Measurements from ENCODE around the gene ALOX5AP. TPM values are rescaled to one million over a fixed set of nuclear protein-coding genes. Genes with fewer than 3 reads are reported as not detected.

Gene ALOX5AP
- polyA plus RNA-seq, 3 donors: 3.6 to 6.0 (median 4.8) TPM

GRCh38 chr13:30755678-30756077, 20.3 kb downstream of the ALOX5AP start:
- no peak for DNase-seq (ENCODE audit: low read depth in 3 of 3, low spot score in 2 of 3)

DNA sequence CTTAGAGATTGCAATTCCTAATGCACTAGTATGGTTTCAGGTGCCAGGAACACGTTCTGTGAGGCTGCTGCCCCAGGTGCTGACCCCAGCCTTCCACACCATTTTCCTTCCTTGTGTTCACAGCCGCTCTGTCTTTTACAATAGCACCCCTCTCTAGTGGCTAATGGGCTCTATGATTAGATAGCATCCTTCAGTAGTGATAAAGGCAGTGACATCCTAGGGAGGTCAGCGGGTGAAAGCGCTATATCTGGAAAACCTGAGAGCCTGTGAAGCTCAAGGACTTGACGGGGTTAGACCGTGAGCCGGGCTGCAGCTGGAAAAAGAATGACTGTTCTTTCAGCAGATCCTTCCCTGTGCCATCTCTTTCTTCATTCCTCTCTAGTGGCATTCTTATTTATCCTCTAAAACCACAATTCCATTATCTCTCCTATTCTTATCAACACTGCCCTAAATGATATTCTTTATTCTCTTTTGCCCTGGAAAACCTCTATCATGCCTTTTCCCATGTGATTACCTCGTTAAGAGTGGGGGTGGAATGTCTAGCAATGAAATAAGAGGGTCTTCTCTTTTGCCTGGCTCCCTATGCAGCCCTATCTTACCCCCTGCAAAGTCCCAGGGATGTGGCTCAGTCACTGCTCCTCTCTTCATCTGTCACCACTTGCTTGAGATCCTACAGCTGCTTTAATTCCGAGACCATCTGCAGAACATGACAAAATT, 21.8 kb downstream of the ALOX5AP start:
- no peak for DNase-seq (ENCODE audit: low read depth in 3 of 3, low spot score in 2 of 3)

DNA sequence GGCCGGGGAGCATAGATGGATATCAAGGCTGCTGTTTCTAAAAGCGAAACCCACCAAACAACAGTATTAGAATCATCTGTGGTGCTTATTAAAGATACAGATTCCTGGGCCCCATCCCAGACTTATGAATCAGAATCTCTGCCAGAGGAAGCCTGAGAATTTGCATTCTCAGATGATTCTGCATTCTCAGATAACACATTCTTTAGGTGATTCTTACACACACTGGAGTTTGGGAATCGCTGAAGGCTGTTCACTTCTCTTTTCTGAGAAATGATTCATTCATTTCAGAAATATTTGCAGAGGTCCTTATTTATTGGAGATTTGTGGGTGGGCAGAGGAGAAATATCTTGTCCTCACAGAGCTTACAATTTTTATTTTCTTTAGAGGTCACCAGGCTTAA, 24.4 kb downstream of the ALOX5AP start:
- DNase-seq (ENCODE audit: low read depth in 3 of 3, low spot score in 2 of 3): no peak

GRCh38 chr13:30762643-30763042, 27.3 kb downstream of the ALOX5AP start:
- DNase-seq (ENCODE audit: low read depth in 3 of 3, low spot score in 2 of 3): no peak

- DNase-seq (ENCODE audit: low read depth in 3 of 3, low spot score in 2 of 3): no peak
Observed at GRCh38 chr13:30763786-30764413, 28.6 kb downstream of the ALOX5AP start.

DNA sequence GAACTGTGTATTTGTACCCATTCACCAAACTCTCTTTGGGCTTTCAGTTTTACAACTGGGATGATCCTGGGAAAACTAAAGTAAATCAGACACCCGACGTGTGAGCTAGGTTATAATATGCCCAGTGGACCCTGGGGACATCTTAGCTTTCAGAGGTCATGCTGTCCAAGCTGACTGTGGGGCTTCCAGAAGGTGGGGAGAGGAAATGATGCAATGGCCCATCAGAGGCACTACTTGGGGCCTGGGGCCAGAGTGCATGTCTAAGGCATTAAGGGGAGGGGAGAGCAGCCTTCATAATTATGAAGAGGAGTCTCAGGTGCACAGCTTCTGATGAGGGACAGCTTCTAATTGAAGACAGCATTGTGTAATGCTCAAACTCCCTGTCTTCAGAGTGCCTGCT, 30.9 kb downstream of the ALOX5AP start:
- DNase-seq (ENCODE audit: low read depth in 3 of 3, low spot score in 2 of 3): no peak

GRCh38 chr13:30770929-30771328, 35.6 kb downstream of the ALOX5AP start:
- no peak for DNase-seq (ENCODE audit: low read depth in 3 of 3, low spot score in 2 of 3)

GRCh38 chr13:30773561-30773960, 38.2 kb downstream of the ALOX5AP start:
- no peak for DNase-seq (ENCODE audit: low read depth in 3 of 3, low spot score in 2 of 3)

GRCh38 chr13:30774214-30774730, 38.9 kb downstream of the ALOX5AP start:
- no peak for DNase-seq (ENCODE audit: low read depth in 3 of 3, low spot score in 2 of 3)

- no peak for DNase-seq (ENCODE audit: low read depth in 3 of 3, low spot score in 2 of 3)
Observed at GRCh38 chr13:30776661-30777060, 41.3 kb downstream of the ALOX5AP start.

DNA sequence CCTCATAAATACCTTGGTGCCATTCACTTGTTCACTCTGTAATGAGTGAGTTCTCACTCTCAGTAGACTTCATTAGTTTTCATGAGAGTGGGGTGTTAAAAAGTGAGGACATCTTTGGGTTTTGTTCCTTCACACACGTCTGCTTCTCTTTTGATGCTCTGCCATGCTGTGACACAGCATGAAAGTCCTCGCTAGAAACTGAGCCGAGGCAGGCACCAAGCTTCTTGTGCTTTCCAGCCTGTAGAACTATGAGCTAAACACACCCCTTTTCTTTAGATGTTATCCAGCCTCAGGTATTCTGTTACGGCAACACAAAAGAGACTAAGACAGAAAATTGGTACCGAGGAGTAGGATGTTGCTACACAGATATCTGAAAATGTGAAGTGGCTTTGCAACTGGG, 43.7 kb downstream of the ALOX5AP start:
- DNase-seq (ENCODE audit: low read depth in 3 of 3, low spot score in 2 of 3): no peak

- DNase-seq (ENCODE audit: low read depth in 3 of 3, low spot score in 2 of 3): no peak
Observed at GRCh38 chr13:30779608-30780007, 44.3 kb downstream of the ALOX5AP start.

DNA sequence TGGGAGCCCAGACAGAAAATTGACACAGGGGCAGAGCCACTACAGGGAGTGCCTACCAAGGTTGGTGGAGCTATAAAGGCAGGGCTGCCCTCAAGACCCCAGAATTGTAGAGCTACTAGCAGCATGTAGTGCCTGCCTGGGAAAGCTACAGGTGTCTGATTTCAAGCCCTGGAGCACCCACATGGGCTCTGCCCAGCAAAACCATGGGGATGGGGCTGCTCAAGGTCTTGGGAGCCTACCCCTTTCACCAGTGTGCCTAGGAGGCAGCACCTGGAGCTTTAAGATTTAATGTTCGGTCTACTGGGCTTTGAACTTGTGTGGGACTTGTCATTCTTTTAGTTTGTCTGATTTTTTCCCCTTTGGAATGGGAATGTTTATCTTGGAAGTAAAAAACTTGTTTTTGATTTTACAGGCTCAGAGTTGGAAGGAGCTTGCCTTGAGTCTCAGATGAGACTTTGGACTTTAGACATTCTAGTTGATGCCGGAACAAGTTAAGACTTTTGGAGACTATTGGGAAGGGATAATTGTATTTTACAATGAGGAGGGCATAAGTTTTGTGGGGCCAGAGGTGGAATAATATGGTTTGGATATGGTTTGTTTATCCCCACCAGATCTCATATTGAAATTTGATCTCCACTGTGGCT, 45.1 kb downstream of the ALOX5AP start:
- no peak for DNase-seq (ENCODE audit: low read depth in 3 of 3, low spot score in 2 of 3)

DNA sequence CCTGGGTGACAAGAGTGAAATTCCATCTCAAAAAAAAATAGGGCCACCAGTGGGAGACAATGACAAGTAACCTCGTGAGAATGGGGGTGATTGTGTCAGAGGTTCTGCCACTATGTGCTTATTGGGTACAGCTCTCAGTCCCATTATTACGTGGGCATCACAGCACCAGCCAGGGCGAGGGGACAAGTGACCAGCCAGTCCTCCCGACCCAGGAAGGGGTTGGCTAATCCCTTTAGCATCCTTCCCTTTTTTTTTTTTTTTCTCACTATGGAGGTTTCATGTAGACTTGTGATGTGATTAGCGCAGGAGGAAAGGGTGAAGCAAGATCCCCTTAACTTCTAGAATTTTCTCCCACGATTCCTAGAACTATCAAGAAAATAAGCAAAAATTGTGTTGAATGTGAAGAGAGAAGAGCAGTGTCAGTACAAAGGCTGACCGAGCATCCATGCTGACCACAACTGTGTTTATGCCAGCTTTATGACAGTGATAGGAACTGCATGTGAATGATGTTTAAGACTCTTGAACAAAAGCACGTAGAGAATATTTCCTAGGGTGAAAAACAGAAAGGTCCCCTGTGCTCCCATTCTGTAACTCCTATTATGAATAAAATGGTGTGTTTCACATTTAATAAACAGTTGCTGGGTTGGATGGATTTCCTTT, 50.0 kb downstream of the ALOX5AP start:
- no peak for DNase-seq (ENCODE audit: low read depth in 3 of 3, low spot score in 2 of 3)

GRCh38 chr13:30786648-30787047, 51.3 kb downstream of the ALOX5AP start:
- DNase-seq (ENCODE audit: low read depth in 3 of 3, low spot score in 2 of 3): no peak

DNA sequence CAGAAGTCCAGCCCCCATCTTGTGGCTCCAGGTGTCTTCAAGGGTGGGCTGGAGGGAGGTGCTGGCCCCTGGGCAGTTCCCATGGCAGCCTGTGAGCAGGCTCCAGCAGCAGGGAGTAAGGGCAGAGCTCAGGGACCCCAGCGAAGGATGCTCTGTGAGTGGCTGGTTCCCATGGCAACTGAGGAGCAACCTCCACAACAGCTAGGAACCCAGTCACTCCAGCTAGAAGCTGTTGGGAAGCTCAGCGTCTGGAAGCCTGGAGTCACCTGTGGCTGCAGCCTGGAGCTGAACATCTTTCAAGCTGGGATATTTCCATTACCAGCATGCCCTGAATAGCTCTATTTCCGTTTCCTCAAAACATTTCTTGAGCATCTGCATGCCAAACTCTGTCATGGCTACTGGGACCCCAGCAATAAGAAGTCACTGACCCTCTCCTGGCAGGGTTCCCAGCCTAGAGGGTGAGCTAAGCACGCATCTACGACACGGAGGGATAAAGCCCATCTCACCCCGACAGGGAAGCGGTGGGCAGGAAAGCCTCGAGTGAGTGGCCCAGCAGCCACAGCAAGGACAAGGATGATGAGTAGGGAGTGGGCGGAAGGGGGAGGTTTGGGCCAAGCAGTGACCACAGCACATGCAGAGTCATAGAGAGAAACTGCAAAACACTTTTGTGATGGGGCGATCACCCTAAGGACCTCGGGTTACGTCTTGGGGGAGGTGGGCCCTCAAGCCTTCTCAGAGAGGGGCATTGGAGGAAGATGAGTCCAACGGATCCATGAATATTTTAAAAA, 52.6 kb downstream of the ALOX5AP start:
- no peak for DNase-seq (ENCODE audit: low read depth in 3 of 3, low spot score in 2 of 3)

GRCh38 chr13:30789166-30789862, 54.0 kb downstream of the ALOX5AP start:
- DNase-seq (ENCODE audit: low read depth in 3 of 3, low spot score in 2 of 3): no peak

GRCh38 chr13:30790592-30790991, 55.2 kb downstream of the ALOX5AP start:
- DNase-seq (ENCODE audit: low read depth in 3 of 3, low spot score in 2 of 3): no peak

DNA sequence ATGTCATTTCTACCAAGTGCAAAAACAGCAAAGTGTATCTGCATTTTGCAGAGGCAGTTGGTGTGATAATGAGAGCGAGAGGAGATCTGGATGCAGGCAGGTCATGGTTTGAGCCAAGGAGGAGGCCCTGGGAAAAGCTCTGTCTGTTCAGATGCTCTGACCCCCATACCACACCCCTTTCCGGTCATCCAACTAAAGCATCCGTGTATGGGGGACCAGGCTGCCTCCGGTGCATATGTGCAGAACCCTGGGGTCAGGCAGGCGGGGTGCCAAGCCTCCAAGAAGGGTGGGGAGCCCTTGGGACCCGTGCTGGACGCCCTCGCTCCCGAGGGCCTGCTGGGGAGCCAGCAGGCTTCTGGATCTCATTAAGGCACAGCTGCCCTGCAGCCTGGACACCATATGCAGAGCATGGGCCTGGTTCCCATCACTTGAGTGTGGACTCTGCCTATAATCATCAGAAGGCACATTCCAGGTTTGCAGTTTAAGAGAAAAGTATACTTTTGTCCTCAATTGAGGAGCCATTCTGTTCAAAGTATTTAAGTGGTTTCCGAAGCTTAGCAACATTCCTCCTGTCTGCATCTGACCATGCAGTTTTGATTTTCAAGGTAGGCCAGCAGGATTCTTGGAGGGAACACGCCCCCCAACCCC, 56.1 kb downstream of the ALOX5AP start:
- DNase-seq (ENCODE audit: low read depth in 3 of 3, low spot score in 2 of 3): no peak
